WTC11 (cell line): Measurements from ENCODE around the gene ST6GALNAC3.

Experiments used
- CBFB ChIP-seq: sonication (generic); formaldehyde crosslinking; IDR thresholded peaks from 2 replicates; pipeline ENCODE4 v1.8.1; 2022; ENCODE audit warnings: mild to moderate bottlenecking, low read depth, missing genetic modification reagents
- CREM ChIP-seq: sonication (generic); formaldehyde crosslinking; IDR thresholded peaks from 2 replicates; pipeline ENCODE4 v1.8.1; 2022; ENCODE audit warnings: mild to moderate bottlenecking, missing genetic modification reagents, moderate library complexity
- GTF2I ChIP-seq: fragments of 250-450 bp; sonication (Bioruptor Pico); conservative IDR thresholded peaks from 2 replicates; pipeline ENCODE4 v1.4.0; 2021; ENCODE audit warnings: mild to moderate bottlenecking
- KAT7 ChIP-seq: sonication (generic); formaldehyde crosslinking; IDR thresholded peaks from 2 replicates; pipeline ENCODE4 v1.8.1; 2023; ENCODE audit warnings: missing genetic modification reagents, mild to moderate bottlenecking, borderline replicate concordance
- TEAD4 ChIP-seq: sonication (generic); formaldehyde crosslinking; IDR thresholded peaks from 2 replicates; pipeline ENCODE4 v1.8.0; 2022; ENCODE audit warnings: mild to moderate bottlenecking, missing genetic modification reagents
- TF ChIP-seq, protein P1 (sequence below): fragments of 200-600 bp; IDR thresholded peaks from 2 replicates; pipeline ENCODE4 v1.8.0; 2022; ENCODE audit warnings: antibody characterized with exemption
- TF ChIP-seq, protein P2 (sequence below): sonication (generic); formaldehyde crosslinking; IDR thresholded peaks from 2 replicates; pipeline ENCODE4 v1.8.0; 2022; ENCODE audit warnings: mild to moderate bottlenecking, missing genetic modification reagents
- TF ChIP-seq, protein P3 (sequence below): sonication (generic); formaldehyde crosslinking; IDR thresholded peaks from 2 replicates; pipeline ENCODE4 v1.8.1; 2023; ENCODE audit warnings: mild to moderate bottlenecking, missing genetic modification reagents
- TF ChIP-seq, protein P4 (sequence below): sonication (generic); formaldehyde crosslinking; IDR thresholded peaks from 2 replicates; pipeline ENCODE4 v1.8.1; 2023; ENCODE audit warnings: mild to moderate bottlenecking, missing genetic modification reagents, moderate library complexity
- TF ChIP-seq, protein P5 (sequence below): sonication (generic); formaldehyde crosslinking; conservative IDR thresholded peaks from 2 replicates; pipeline ENCODE4 v1.8.1; 2022; ENCODE audit warnings: mild to moderate bottlenecking, missing genetic modification reagents

DNA sequence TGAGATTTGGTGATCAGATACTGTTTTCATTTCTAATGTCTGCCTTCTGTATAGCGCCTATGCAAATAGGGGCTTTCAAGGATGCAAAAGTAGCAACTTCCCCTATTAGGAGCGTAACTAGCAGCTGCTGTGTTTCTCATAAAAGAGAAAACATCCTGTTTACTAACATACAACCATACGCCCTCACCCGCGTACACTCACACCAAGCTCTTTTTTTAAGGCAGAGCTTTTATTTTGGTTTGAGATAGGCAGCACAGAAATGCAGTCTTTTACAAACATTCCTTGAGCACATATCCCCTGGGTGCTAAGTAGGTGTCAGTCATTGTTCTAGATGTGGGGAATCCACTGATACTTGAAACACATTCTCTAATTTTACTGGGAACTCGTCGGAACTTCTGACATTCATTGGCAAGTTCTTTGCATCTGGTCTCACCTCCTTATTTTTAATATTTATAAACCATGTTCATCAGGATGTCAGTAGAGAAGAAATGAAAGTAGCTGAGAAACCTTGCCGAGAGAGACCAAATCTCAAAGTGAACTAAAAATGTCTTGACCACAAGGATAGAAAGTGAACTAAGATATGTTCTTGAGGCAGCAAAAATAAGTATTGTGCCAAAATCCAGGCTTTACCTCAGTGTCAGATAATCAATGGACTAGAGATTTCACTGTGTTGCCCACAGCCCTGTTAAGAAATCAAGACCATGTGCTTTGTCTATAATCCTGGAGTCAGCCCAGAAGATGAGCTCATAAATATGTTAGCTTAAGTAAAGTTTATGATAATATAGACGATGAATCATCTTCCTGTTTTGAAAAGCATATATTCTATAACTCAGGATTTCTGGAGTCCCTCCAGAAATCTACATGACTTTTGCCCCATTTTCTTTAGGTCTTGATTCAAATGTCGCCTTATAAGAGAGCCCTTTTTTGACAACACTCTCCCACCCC lies 350.9 kb downstream of the ST6GALNAC3 start:
- TF ChIP-seq KAT7 (CRISPR knock-in tag) (no peak), GTF2I (CRISPR knock-in tag) (no peak), CBFB (CRISPR knock-in tag) (no peak), TEAD4 (CRISPR knock-in tag) (no peak), CREM (CRISPR knock-in tag) (no peak)
- TF ChIP-seq, protein P1, sequence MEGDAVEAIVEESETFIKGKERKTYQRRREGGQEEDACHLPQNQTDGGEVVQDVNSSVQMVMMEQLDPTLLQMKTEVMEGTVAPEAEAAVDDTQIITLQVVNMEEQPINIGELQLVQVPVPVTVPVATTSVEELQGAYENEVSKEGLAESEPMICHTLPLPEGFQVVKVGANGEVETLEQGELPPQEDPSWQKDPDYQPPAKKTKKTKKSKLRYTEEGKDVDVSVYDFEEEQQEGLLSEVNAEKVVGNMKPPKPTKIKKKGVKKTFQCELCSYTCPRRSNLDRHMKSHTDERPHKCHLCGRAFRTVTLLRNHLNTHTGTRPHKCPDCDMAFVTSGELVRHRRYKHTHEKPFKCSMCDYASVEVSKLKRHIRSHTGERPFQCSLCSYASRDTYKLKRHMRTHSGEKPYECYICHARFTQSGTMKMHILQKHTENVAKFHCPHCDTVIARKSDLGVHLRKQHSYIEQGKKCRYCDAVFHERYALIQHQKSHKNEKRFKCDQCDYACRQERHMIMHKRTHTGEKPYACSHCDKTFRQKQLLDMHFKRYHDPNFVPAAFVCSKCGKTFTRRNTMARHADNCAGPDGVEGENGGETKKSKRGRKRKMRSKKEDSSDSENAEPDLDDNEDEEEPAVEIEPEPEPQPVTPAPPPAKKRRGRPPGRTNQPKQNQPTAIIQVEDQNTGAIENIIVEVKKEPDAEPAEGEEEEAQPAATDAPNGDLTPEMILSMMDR, result no peak
- TF ChIP-seq, protein P2, sequence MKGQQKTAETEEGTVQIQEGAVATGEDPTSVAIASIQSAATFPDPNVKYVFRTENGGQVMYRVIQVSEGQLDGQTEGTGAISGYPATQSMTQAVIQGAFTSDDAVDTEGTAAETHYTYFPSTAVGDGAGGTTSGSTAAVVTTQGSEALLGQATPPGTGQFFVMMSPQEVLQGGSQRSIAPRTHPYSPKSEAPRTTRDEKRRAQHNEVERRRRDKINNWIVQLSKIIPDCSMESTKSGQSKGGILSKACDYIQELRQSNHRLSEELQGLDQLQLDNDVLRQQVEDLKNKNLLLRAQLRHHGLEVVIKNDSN (CRISPR knock-in tag), result no peak
- TF ChIP-seq, protein P3, sequence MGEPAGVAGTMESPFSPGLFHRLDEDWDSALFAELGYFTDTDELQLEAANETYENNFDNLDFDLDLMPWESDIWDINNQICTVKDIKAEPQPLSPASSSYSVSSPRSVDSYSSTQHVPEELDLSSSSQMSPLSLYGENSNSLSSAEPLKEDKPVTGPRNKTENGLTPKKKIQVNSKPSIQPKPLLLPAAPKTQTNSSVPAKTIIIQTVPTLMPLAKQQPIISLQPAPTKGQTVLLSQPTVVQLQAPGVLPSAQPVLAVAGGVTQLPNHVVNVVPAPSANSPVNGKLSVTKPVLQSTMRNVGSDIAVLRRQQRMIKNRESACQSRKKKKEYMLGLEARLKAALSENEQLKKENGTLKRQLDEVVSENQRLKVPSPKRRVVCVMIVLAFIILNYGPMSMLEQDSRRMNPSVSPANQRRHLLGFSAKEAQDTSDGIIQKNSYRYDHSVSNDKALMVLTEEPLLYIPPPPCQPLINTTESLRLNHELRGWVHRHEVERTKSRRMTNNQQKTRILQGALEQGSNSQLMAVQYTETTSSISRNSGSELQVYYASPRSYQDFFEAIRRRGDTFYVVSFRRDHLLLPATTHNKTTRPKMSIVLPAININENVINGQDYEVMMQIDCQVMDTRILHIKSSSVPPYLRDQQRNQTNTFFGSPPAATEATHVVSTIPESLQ (CRISPR knock-in tag), result no peak
- TF ChIP-seq, protein P4, sequence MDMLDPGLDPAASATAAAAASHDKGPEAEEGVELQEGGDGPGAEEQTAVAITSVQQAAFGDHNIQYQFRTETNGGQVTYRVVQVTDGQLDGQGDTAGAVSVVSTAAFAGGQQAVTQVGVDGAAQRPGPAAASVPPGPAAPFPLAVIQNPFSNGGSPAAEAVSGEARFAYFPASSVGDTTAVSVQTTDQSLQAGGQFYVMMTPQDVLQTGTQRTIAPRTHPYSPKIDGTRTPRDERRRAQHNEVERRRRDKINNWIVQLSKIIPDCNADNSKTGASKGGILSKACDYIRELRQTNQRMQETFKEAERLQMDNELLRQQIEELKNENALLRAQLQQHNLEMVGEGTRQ (CRISPR knock-in tag), result no peak
- TF ChIP-seq, protein P5, sequence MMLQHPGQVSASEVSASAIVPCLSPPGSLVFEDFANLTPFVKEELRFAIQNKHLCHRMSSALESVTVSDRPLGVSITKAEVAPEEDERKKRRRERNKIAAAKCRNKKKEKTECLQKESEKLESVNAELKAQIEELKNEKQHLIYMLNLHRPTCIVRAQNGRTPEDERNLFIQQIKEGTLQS (CRISPR knock-in tag), result no peak
